Superior temporal gyrus (tissue), 1 donor: ENCODE results near the gene TPH2.

ENCODE experiments used
- DNase-seq: peaks from one replicate; pipeline ENCODE4 v3.0.0-alpha.2; 2016; ENCODE audit errors: extremely low spot score

The TPH2 gene

GRCh38 chr12:71958993-71959578, 20.4 kb downstream of the TPH2 start:
- no peak for DNase-seq

GRCh38 chr12:71967211-71967610, 28.6 kb downstream of the TPH2 start:
- DNase-seq = no peak

DNA sequence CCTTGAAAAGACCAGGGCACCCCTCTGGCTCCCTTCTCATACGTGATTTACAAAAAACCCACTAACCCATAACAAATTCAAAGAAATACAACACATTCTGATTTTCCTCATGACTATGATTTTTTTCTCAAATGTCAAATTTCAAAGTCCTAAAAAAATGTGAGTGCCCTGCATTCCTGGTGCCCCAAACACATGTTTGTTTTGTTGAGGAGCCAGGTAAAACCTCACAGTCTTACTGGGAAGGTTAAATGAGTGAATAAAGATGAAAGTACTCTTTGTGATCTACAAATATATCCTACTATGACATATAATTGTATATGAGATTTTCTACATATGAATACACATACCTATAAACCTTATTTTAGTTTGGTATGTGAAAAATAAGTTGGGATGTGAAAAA, 30.7 kb downstream of the TPH2 start:
- DNase-seq = no peak

- no peak for DNase-seq
Measured at GRCh38 chr12:71970031-71970430, 31.4 kb downstream of the TPH2 start.

DNA sequence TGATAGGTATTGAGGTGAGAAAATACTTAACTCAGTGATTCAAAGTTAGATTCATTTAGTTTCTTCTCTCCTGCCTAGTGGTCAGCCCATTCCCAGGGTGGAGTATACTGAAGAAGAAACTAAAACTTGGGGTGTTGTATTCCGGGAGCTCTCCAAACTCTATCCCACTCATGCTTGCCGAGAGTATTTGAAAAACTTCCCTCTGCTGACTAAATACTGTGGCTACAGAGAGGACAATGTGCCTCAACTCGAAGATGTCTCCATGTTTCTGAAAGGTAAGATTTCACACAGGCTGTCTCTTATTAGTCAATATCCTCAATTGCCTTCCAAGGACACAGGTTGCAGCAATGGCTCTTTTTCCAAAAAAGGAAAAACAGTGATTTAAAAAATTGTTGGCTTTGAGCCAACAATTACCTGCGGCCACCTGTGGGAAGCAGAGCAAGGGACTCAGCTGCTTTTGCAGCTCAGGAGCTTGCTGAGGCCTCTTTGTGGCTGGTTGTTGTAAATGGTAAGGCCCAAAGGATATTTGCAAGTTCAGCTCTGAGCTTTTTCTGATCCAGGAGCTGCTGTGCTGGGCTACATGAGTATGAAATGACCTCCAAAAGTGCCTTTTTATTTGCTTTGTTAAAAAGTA, 33.9 kb downstream of the TPH2 start:
- DNase-seq = no peak

DNA sequence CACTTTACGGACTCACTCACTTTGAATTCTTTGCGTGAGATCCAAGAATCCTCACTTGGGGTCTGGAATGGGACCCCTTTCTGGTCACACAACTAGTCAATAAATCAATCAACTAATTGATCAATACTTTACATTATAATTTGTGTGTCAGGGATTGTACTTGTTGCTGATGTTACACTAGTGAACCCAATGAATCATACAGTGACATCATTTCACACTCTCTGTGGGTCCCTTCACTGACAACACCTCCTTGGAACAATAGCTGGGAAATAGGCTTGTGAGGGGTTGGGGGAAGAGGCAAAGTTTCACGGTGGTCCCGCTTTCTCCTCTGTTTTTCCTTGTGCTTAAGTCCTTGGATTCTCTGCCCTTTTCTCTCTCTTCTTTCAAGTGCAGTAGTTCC, 35.0 kb downstream of the TPH2 start:
- DNase-seq = no peak

GRCh38 chr12:71980538-71980937, 41.9 kb downstream of the TPH2 start:
- DNase-seq = no peak

DNA sequence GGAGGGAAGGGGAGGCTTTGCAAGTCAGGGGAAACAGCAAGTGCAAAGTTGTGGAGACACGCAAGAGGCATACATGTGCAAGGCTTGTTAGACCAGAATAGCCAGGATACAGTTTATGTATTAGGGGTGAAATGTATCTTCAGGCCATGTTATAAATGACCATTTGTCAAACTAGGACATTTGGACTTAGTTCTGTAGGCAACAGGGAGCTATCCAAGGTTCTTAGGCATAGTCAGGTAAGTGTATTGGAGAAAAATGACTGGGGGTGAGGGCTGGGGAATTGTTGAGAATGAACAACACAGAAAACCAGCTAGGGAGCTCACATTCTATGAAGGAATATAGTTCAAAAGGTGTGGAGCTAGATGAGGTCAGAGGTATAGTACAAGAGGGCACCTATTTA, 42.5 kb downstream of the TPH2 start:
- no peak for DNase-seq

- no peak for DNase-seq
Measured at GRCh38 chr12:71994715-71995114, 56.1 kb downstream of the TPH2 start.

- no peak for DNase-seq
Measured at GRCh38 chr12:71999795-72000194, 61.1 kb downstream of the TPH2 start.

DNA sequence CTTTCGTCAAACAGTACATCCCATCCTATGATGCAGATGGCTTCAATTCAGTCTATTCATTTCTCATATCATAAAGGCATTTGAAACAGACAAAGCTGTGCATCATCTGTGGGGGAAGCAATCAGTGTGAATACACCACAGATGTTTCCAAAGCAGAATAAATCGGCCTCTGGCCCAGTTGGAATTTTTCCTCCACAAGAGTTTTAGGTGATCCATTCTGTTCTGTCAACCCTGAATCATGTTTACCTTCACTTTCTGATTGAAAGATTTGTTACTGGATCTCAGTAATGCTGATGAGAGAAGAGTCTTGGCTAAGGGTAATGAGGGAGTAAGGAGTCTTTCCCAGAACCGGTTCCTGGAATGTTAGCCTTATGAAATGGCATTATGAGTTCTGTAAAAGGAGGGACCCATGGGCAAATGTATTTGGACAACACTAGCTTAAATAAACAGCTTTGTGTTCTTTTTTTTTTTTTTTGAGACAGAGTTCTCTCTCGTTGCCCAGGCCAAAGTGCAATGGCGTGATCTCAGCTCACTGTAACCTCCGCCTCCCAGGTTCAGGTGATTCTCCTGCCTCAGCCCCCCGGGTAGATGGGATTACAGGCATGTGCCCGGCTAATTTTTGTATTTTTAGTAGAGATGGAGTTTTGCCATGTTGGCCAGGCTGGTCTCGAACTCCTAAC, 62.5 kb downstream of the TPH2 start:
- DNase-seq = no peak

- no peak for DNase-seq
Measured at GRCh38 chr12:72006766-72007165, 68.1 kb downstream of the TPH2 start.

- no peak for DNase-seq
Measured at GRCh38 chr12:72010356-72010755, 71.7 kb downstream of the TPH2 start.

GRCh38 chr12:72011374-72011773, 72.7 kb downstream of the TPH2 start:
- DNase-seq = no peak

DNA sequence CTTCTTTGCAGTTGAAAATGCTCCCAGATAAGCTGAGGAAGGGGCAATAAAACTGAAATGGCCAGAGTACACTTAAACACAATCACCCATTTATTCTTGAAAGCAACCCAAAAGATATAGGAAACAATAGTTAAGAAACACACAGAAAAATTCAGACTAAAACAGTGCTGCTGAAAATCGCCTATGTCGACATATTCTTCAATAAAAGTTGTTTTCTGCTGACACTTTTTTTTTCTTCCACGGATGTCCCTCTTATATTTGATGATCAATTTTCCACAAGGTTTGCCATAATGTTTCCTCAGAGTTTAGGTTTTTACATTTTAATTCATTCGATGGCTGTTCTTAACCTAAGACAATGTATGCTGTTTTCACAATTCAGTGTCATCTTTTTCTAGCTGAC, 74.2 kb downstream of the TPH2 start:
- no peak for DNase-seq

GRCh38 chr12:72015895-72016294, 77.2 kb downstream of the TPH2 start:
- no peak for DNase-seq

DNA sequence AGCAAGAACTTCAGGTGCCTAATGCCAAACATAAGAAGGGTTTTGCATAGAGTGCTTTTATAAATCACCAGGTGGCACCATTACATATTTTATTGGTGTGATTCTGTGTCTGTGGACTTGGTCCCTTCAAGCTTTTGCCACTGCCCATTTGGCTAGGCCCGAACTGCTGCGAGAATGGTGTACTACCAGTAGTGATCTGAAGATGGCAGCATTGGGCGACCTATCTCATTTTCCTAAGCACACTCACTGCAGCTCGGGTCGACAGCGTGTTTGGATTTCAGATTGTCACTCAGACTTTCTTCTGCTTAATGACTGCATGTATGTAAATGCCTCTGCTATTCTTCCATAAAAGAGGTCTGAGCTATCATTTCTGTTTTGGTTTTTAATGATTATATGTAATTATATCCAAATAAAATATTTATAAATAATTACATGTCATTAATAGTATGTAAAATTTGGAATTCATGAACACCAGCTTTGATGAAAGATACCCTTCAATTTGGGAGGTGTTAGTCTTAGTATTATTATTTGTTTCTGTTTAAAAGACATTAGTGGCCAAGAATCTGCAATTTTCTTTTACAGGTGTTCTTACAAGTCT, 78.5 kb downstream of the TPH2 start:
- DNase-seq = peak; percentile 92

- DNase-seq = no peak
Measured at GRCh38 chr12:72018036-72018435, 79.4 kb downstream of the TPH2 start.

- no peak for DNase-seq
Measured at GRCh38 chr12:72024613-72025012, 86.0 kb downstream of the TPH2 start.

DNA sequence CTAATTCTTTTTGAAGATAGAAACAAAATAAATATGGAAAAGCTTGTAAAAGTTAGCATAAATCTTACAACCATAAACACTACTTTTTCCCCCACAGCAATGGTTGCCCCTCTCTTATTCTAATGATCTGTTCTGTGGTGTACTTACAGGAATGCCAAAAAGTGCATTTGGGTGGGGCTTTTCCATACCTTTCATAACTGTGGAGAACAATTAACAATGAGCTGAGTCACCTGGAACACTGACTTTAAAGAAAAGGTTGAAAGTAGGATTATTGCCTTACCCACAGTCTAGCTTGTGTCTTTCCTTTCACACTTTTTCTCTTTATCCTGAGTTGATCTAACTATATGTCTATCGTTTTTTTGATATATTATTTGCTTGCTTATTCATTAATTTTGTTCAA, 86.9 kb downstream of the TPH2 start:
- no peak for DNase-seq

GRCh38 chr12:72028966-72029365, 90.3 kb downstream of the TPH2 start:
- no peak for DNase-seq

DNA sequence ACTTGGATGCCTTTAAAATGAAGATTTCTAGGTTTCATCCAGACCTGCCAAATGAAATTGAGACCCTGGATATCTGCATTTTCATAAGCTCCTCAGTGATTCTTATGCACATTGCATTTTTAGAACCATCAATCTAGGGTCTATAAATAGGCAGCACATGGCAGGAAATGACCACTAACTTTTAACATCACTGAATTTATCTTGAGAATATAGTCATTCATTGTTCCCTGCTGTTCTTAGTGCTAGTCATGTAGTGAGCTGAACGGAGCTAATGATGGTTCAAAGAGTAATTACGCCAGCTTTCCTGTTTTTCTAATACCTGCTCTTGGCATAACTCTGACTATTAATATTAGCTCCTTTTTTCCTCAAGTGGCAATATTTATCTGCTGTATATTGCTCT, 91.6 kb downstream of the TPH2 start:
- DNase-seq = no peak

DNA sequence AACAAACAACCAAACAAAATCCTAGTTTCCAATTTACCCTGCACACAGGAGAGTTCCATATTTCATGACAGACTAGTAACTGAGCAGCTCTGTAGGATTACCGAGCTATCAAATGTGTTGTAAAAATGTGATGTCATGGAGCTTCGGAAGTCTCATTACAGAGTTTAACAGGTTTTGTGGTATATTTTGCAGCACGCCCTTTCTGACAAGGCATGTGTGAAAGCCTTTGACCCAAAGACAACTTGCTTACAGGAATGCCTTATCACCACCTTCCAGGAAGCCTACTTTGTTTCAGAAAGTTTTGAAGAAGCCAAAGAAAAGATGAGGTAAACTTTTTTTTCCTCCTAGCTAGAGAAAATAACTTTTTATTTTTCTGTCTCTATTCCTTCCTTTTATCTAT, 92.4 kb downstream of the TPH2 start:
- DNase-seq = no peak
